Mesenchymal stem cell (in vitro differentiated cells and primary cell): ENCODE data around the gene TOMM34.
A peak's percentile ranks its signal among the peaks of the same experiment; 100 is the strongest.

Source experiments
- DNase-seq: peaks from one replicate; pipeline ENCODE4 v3.0.0-alpha.2; 2013
- H2AFZ ChIP-seq: one replicate; pipeline ENCODE4 v1.6.1; 2013; ENCODE audit warnings: low read depth, mild to moderate bottlenecking, control low read depth, inconsistent platforms, low read length, moderate library complexity
- H2AK5ac ChIP-seq: 2 replicates; pipeline ENCODE4 v1.6.1; 2013; ENCODE audit warnings: low read length, moderate library complexity, mild to moderate bottlenecking, inconsistent platforms; ENCODE audit not compliant: severe bottlenecking
- H2BK120ac ChIP-seq: one replicate; pipeline ENCODE4 v1.6.1; 2013; ENCODE audit warnings: low read depth, mild to moderate bottlenecking, inconsistent platforms, low read length, moderate library complexity
- H2BK12ac ChIP-seq, 2 experiments: one replicate each; pipeline ENCODE4 v1.6.1; 2013; ENCODE audit warnings: inconsistent platforms in 2 of 2, low read length in 2 of 2, mild to moderate bottlenecking in 2 of 2, moderate library complexity in 2 of 2, control low read depth in 1 of 2
- H2BK15ac ChIP-seq: one replicate; pipeline ENCODE4 v1.6.1; 2013; ENCODE audit warnings: mild to moderate bottlenecking, low read depth, inconsistent platforms; ENCODE audit not compliant: poor library complexity, severe bottlenecking
- H2BK5ac ChIP-seq: 2 replicates; pipeline ENCODE4 v1.6.1; 2013; ENCODE audit warnings: low read depth, mild to moderate bottlenecking, low read length, control low read depth, inconsistent platforms; ENCODE audit not compliant: poor library complexity, severe bottlenecking
- H3K14ac ChIP-seq, 2 experiments: one replicate each; pipeline ENCODE4 v1.6.1; 2013; ENCODE audit warnings: inconsistent platforms in 2 of 2, low read length in 2 of 2, control low read depth in 1 of 2, mild to moderate bottlenecking in 1 of 2, moderate library complexity in 1 of 2
- H3K18ac ChIP-seq, 2 experiments: one replicate each; pipeline ENCODE4 v1.6.1; 2013; ENCODE audit warnings: inconsistent platforms in 2 of 2, low read length in 2 of 2, control low read depth in 1 of 2, low read depth in 1 of 2, mild to moderate bottlenecking in 1 of 2
- H3K23ac ChIP-seq, 2 experiments: one replicate each; pipeline ENCODE4 v1.6.1; 2013; ENCODE audit warnings: inconsistent platforms in 2 of 2, low read length in 2 of 2, mild to moderate bottlenecking in 2 of 2, moderate library complexity in 2 of 2, control low read depth in 1 of 2
- H3K27ac ChIP-seq: 2 replicates; pipeline ENCODE4 v1.5.1; 2013; ENCODE audit warnings: mild to moderate bottlenecking, moderate library complexity, low read length, control low read depth, inconsistent platforms; ENCODE audit not compliant: poor library complexity, severe bottlenecking
- H3K27me3 ChIP-seq, 2 experiments: 2 replicates each; pipeline versions ENCODE4 v1.6.1 to v1.7.0; 2013; ENCODE audit warnings: low read length in 2 of 2, mild to moderate bottlenecking in 2 of 2, moderate library complexity in 2 of 2, control low read depth in 1 of 2, inconsistent platforms in 1 of 2; ENCODE audit not compliant: control insufficient read depth in 1 of 2, insufficient read depth in 1 of 2
- H3K36me3 ChIP-seq, 2 experiments: 2 replicates each; pipeline versions ENCODE4 v1.6.1 to v1.7.0; 2013; ENCODE audit warnings: low read length in 2 of 2, control low read depth in 1 of 2, inconsistent platforms in 1 of 2, low read depth in 1 of 2, mild to moderate bottlenecking in 1 of 2; ENCODE audit not compliant: insufficient read depth in 2 of 2, control insufficient read depth in 1 of 2
- H3K4ac ChIP-seq, 2 experiments: one replicate each; pipeline ENCODE4 v1.6.1; 2013; ENCODE audit warnings: inconsistent platforms in 2 of 2, low read length in 2 of 2, mild to moderate bottlenecking in 2 of 2, moderate library complexity in 2 of 2, control low read depth in 1 of 2, low read depth in 1 of 2
- H3K4me1 ChIP-seq: 2 replicates; pipeline ENCODE4 v1.6.1; 2013; ENCODE audit warnings: low read depth, low read length, control low read depth; ENCODE audit not compliant: control insufficient read depth, insufficient read depth
- H3K4me2 ChIP-seq: 2 replicates; pipeline ENCODE4 v1.6.1; 2013; ENCODE audit warnings: low read length, mild to moderate bottlenecking, inconsistent platforms; ENCODE audit not compliant: poor library complexity, severe bottlenecking
- H3K4me3 ChIP-seq, 2 experiments: 2 replicates each; pipeline versions ENCODE4 v1.5.1 to v1.7.0; 2013; ENCODE audit warnings: low read length in 2 of 2, mild to moderate bottlenecking in 2 of 2, control low read depth in 1 of 2, low read depth in 1 of 2; ENCODE audit not compliant: insufficient read depth in 1 of 2
- H3K79me1 ChIP-seq: replicated peaks from 2 replicates; pipeline ENCODE4 v1.6.1; 2013; ENCODE audit warnings: mild to moderate bottlenecking, control low read depth, low read length, inconsistent platforms; ENCODE audit not compliant: poor library complexity, severe bottlenecking
- H3K9ac ChIP-seq: 2 replicates; pipeline ENCODE4 v1.7.0; 2013; ENCODE audit warnings: mild to moderate bottlenecking, low read length, moderate library complexity
- H3K9me3 ChIP-seq: 2 replicates; pipeline ENCODE4 v1.7.0; 2013; ENCODE audit warnings: mild to moderate bottlenecking, low read length; ENCODE audit not compliant: control insufficient read depth
- H4K8ac ChIP-seq: one replicate; pipeline ENCODE4 v1.6.1; 2013; ENCODE audit warnings: inconsistent platforms, mild to moderate bottlenecking, low read length, moderate library complexity
- H4K91ac ChIP-seq: one replicate; pipeline ENCODE4 v1.6.1; 2013; ENCODE audit warnings: mild to moderate bottlenecking, low read length, inconsistent platforms
- WGBS: methylation state at CpG from one replicate; pipeline ENCODE4 v1.1.7; 2013; ENCODE audit warnings: mixed read lengths; 5-methylcytosine and 5-hydroxymethylcytosine counted together

The TOMM34 gene

GRCh38 chr20:44932916-44933315 lies 27.3 kb downstream of the TOMM34 start:
- Histone ChIP-seq H3K4ac (no peak overlapping the region), H3K4me3 (peak overlapping the region in 1 of 2 experiments; percentile 9), H3K18ac (no peak overlapping the region), H3K9me3 (no peaks in the 10 kb centered on the region), H2BK120ac (no peak overlapping the region), H2AK5ac (no peak overlapping the region), H3K36me3 (peaks cover 48 to 62% of the 10 kb centered on the region in 2 experiments), H3K4me2 (no peak overlapping the region), H2AFZ (no peak overlapping the region), H2BK12ac (no peak overlapping the region), H3K79me1 (peaks cover 3% of the 10 kb centered on the region), H3K23ac (no peak overlapping the region), H4K91ac (no peak overlapping the region), H3K4me1 (no peaks in the 10 kb centered on the region), H3K27me3 (no peaks in the 10 kb centered on the region), H4K8ac (no peak overlapping the region), H2BK15ac (no peak overlapping the region), H3K9ac (no peak overlapping the region), H3K27ac (no peak overlapping the region), H3K14ac (no peak overlapping the region), H2BK5ac (no peak overlapping the region)
- DNase-seq, result no peak
- WGBS, result 98% methylated on average over 8 of the region's 8 CpGs

GRCh38 chr20:44931911-44932310 lies 28.3 kb downstream of the TOMM34 start:
- Histone ChIP-seq H3K79me1 (peaks cover 1% of the 10 kb centered on the region), H3K23ac (no peak overlapping the region), H3K4ac (no peak overlapping the region), H3K18ac (no peak overlapping the region), H3K9ac (no peak overlapping the region), H2BK120ac (no peak overlapping the region), H3K27me3 (no peaks in the 10 kb centered on the region), H3K14ac (no peak overlapping the region), H3K4me2 (no peak overlapping the region), H3K4me1 (no peaks in the 10 kb centered on the region), H3K9me3 (no peaks in the 10 kb centered on the region), H2AFZ (no peak overlapping the region), H2BK5ac (no peak overlapping the region), H2BK12ac (no peak overlapping the region), H3K36me3 (peaks cover 41 to 55% of the 10 kb centered on the region in 2 experiments), H3K27ac (no peak overlapping the region), H2BK15ac (no peak overlapping the region), H4K8ac (no peak overlapping the region), H4K91ac (no peak overlapping the region), H2AK5ac (no peak overlapping the region), H3K4me3 (no peak overlapping the region)
- DNase-seq, result no peak
- WGBS, result 94% methylated on average over 3 of the region's 3 CpGs

GRCh38 chr20:44930517-44931168 lies 29.6 kb downstream of the TOMM34 start:
- no peak for DNase-seq
- Histone ChIP-seq H3K79me1 (peaks cover 1% of the 10 kb centered on the region), H3K4ac (no peak overlapping the region), H3K4me2 (no peak overlapping the region), H3K9ac (no peak overlapping the region), H2BK120ac (no peak overlapping the region), H3K14ac (no peak overlapping the region), H4K8ac (no peak overlapping the region), H2AK5ac (no peak overlapping the region), H2AFZ (no peak overlapping the region), H3K23ac (no peak overlapping the region), H2BK12ac (no peak overlapping the region), H3K36me3 (peaks cover 34 to 47% of the 10 kb centered on the region in 2 experiments), H3K9me3 (no peaks in the 10 kb centered on the region), H3K18ac (no peak overlapping the region), H3K4me3 (no peak overlapping the region), H4K91ac (no peak overlapping the region), H3K27me3 (no peaks in the 10 kb centered on the region), H3K27ac (no peak overlapping the region), H3K4me1 (no peaks in the 10 kb centered on the region), H2BK15ac (no peak overlapping the region), H2BK5ac (no peak overlapping the region)
- 98% methylated on average over 17 of the region's 18 CpGs for WGBS

GRCh38 chr20:44928595-44928994 lies 31.6 kb downstream of the TOMM34 start:
- 82% methylated on average over 3 of the region's 3 CpGs for WGBS
- no peak overlapping the region for H3K23ac ChIP-seq
- no peak overlapping the region for H2BK5ac ChIP-seq
- no peak overlapping the region for H3K14ac ChIP-seq
- no peak overlapping the region for H2BK15ac ChIP-seq
- no peak overlapping the region for H3K18ac ChIP-seq
- DNase-seq, result no peak
- H3K4me1 ChIP-seq, result no peaks in the 10 kb centered on the region
- H2BK120ac ChIP-seq, result no peak overlapping the region
- H2BK12ac ChIP-seq, result no peak overlapping the region
- H3K9ac ChIP-seq, result no peak overlapping the region
- no peak overlapping the region for H2AFZ ChIP-seq
- H4K8ac ChIP-seq, result no peak overlapping the region
- H4K91ac ChIP-seq, result no peak overlapping the region
- H3K36me3 ChIP-seq, result peaks cover 36 to 48% of the 10 kb centered on the region in 2 experiments
- no peak overlapping the region for H2AK5ac ChIP-seq
- no peak overlapping the region for H3K27ac ChIP-seq
- H3K9me3 ChIP-seq, result no peaks in the 10 kb centered on the region
- no peak overlapping the region for H3K4ac ChIP-seq
- H3K79me1 ChIP-seq, result peaks cover 1% of the 10 kb centered on the region
- H3K4me2 ChIP-seq, result no peak overlapping the region
- H3K27me3 ChIP-seq, result no peaks in the 10 kb centered on the region
- H3K4me3 ChIP-seq, result no peak overlapping the region
